Esophagus muscularis mucosa (tissue), 4 donors: ENCODE measurements around the gene NBAS. TPM values are rescaled to one million over a fixed set of nuclear protein-coding genes. Genes with fewer than 3 reads are reported as not detected.

ENCODE experiments used
- DNase-seq: peaks from one replicate; pipeline ENCODE4 v3.0.0-alpha.2; 2017; ENCODE audit errors: extremely low spot score
- H3K27ac ChIP-seq, 4 donors: fragments of 200-600 bp; sonication (generic); replicated peaks in 1 of 4; 1 replicate in 3 of 4; 2 replicates in 1 of 4; pipeline ENCODE4 v1.5.1; 2016 to 2019; ENCODE audit warnings: mild to moderate bottlenecking in 1 of 4
- H3K27me3 ChIP-seq, 4 donors: fragments of 200-600 bp; sonication (generic); one replicate each; pipeline versions ENCODE4 v1.5.1 to v1.6.0; 2016 to 2019
- H3K36me3 ChIP-seq, 4 donors: fragments of 200-600 bp; sonication (generic); one replicate each; pipeline ENCODE4 v1.5.1; 2016 to 2019
- H3K4me1 ChIP-seq, 4 donors: fragments of 200-600 bp; sonication (generic); one replicate each; pipeline ENCODE4 v1.5.1; 2016 to 2019
- H3K4me3 ChIP-seq, 4 donors: fragments of 200-600 bp; sonication (generic); 1 replicate in 2 of 4; 2 replicates in 2 of 4; pipeline ENCODE4 v1.5.1; 2016 to 2019; ENCODE audit warnings: mild to moderate bottlenecking in 4 of 4, moderate library complexity in 1 of 4
- H3K9me3 ChIP-seq, 4 donors: fragments of 200-600 bp; sonication (generic); 1 replicate in 3 of 4; 2 replicates in 1 of 4; pipeline ENCODE4 v1.5.1; 2016 to 2019
- EP300 ChIP-seq: sonication (generic); formaldehyde crosslinking; IDR thresholded peaks from one replicate; pipeline ENCODE4 v1.6.1; 2017; ENCODE audit warnings: antibody characterized with exemption
- POLR2A ChIP-seq: fragments of 450-650 bp; IDR thresholded peaks from one replicate; pipeline ENCODE4 v1.6.1; 2017; ENCODE audit warnings: antibody characterized with exemption, moderate library complexity, mild to moderate bottlenecking, low read depth
- POLR2AphosphoS5 ChIP-seq, 2 donors: sonication (generic); formaldehyde crosslinking; IDR thresholded peaks; one replicate each; pipeline ENCODE4 v1.6.1; 2017; ENCODE audit warnings: antibody characterized with exemption in 2 of 2
- WGBS: methylation state at CpG from one replicate; pipeline ENCODE4 v1.1.5; 2018; 5-methylcytosine and 5-hydroxymethylcytosine counted together
- intact Hi-C: fragments of 100-400 bp; cut with DNase I; formaldehyde crosslinking; loops from one replicate; pipeline ENCODE4 v1.15.1; 2023
- total RNA-seq, 4 donors: library from RNA; depleted of rRNA; stranded (reverse); fragments of >200 nt; gene quantifications; one replicate each; pipeline versions ENCODE4 v1.1.0 to v1.2.1, GENCODE V29; 2016
- TF ChIP-seq, protein P1 (sequence below), 3 experiments: fragments of 200-600 bp in 2 of 3; fragments of 450-650 bp in 1 of 3; sonication (generic) in 2 of 3; IDR thresholded peaks; one replicate each; pipeline ENCODE4 v1.5.1; 2017 to 2019; ENCODE audit warnings: antibody characterized with exemption in 3 of 3, mild to moderate bottlenecking in 2 of 3, moderate library complexity in 1 of 3

Gene NBAS
- total RNA-seq, 4 donors from 2014 or later, result 39.2 to 43.6 (median 42.0) TPM

DNA sequence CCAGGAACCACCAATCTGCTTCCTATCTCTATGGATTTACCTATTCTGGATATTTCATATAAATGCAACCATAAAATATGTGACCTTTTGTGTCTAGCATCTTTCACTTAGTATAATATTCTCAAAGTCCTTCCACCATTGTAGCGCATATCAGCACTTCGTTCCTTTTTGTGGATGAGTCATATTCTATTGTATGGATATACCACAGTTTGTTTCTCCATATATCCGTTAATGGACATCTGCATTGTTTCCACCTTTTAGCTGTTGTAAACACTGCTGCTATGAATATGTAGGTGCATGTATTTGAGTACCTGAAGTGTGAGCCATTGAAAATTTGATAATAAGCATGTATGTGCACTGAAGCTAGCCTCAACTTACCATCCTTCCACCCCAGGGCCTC, 80.1 kb downstream of the NBAS start:
- Histone ChIP-seq H3K36me3 (peaks cover 10 to 70% (median 22%) of the 10 kb centered on the region in 4 donors), H3K4me3 (no peak overlapping the region), H3K27ac (no peak overlapping the region)

DNA sequence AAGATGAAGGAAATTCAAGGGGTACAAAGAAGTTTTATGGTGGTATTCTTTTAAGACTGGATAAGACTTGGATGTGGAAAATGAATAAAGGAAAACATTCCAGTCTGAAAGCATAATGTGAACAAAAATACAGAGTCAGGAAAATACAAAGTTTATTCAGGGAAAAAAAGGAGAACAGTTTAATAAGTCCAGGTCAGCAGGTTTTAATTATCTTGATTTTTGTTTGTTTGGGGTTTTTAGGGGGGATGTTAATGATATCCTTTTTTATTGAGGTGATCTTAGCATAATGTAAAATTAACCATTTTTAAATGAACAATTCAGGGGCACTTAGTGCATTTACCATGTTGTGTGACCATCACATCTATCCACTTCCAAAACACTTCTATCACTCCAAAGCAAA, 80.6 kb downstream of the NBAS start:
- Histone ChIP-seq H3K4me3 (no peak overlapping the region), H3K4me1 (no peaks in the 10 kb centered on the region), H3K27ac (no peak overlapping the region), H3K9me3 (no peaks in the 10 kb centered on the region), H3K27me3 (no peaks in the 10 kb centered on the region), H3K36me3 (peaks cover 10 to 68% (median 18%) of the 10 kb centered on the region in 4 donors)
- no peak for TF ChIP-seq POLR2AphosphoS5 (IDR thresholded peaks at IDR 0.05)
- no peak for TF ChIP-seq POLR2A
- TF ChIP-seq, protein P1, sequence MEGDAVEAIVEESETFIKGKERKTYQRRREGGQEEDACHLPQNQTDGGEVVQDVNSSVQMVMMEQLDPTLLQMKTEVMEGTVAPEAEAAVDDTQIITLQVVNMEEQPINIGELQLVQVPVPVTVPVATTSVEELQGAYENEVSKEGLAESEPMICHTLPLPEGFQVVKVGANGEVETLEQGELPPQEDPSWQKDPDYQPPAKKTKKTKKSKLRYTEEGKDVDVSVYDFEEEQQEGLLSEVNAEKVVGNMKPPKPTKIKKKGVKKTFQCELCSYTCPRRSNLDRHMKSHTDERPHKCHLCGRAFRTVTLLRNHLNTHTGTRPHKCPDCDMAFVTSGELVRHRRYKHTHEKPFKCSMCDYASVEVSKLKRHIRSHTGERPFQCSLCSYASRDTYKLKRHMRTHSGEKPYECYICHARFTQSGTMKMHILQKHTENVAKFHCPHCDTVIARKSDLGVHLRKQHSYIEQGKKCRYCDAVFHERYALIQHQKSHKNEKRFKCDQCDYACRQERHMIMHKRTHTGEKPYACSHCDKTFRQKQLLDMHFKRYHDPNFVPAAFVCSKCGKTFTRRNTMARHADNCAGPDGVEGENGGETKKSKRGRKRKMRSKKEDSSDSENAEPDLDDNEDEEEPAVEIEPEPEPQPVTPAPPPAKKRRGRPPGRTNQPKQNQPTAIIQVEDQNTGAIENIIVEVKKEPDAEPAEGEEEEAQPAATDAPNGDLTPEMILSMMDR (IDR thresholded peaks at IDR 0.05), result no peak
- no peak for TF ChIP-seq EP300
- no peak for DNase-seq
- intact Hi-C loops, result no loop called here

More for the DNA sequence above, 80.1 kb downstream of the NBAS start:
- whole genome bisulfite sequencing, result 99% methylated on average over 3 of the region's 3 CpGs
- Histone ChIP-seq H3K9me3 (no peaks in the 10 kb centered on the region), H3K27me3 (no peaks in the 10 kb centered on the region), H3K4me1 (no peaks in the 10 kb centered on the region)
- no peak for TF ChIP-seq POLR2AphosphoS5 (IDR thresholded peaks at IDR 0.05)
- no peak for TF ChIP-seq POLR2A
- no peak for TF ChIP-seq EP300
- TF ChIP-seq, protein P1 (IDR thresholded peaks at IDR 0.05), result no peak
- intact Hi-C loops, result no loop called here
- no peak for DNase-seq

DNA sequence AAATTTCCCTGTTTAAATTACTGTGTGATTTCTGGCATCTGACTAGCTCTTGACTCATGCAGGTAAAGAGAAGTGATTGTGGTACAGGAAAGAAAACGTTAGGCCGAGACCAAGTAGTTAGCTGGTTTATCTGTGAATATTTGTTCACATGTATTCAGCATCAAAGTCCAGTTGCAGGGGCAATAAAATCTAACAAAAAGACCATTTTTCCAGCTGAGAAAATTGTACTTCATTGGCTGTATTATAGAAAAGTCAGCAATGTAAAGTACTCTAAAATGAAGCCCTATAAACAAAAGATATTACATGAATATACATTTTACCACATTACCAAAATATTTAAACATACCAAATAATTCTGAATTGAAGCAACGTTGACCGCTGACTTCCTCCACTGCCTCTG, 88.3 kb downstream of the NBAS start:
- H3K36me3 ChIP-seq, result peaks cover 21 to 81% (median 37%) of the 10 kb centered on the region in 4 donors
- WGBS, result 93% methylated on average over 4 of the region's 4 CpGs
- no peaks in the 10 kb centered on the region for H3K27me3 ChIP-seq
- no peak for TF ChIP-seq EP300
- no peak for TF ChIP-seq POLR2AphosphoS5 (IDR thresholded peaks at IDR 0.05)
- no peak for TF ChIP-seq POLR2A
- TF ChIP-seq, protein P1 (IDR thresholded peaks at IDR 0.05), result no peak
- no peak overlapping the region for H3K4me3 ChIP-seq
- no peaks in the 10 kb centered on the region for H3K9me3 ChIP-seq
- intact Hi-C loops, result no loop called here
- DNase-seq, result no peak
- H3K27ac ChIP-seq, result no peak overlapping the region
- H3K4me1 ChIP-seq, result no peaks in the 10 kb centered on the region

DNA sequence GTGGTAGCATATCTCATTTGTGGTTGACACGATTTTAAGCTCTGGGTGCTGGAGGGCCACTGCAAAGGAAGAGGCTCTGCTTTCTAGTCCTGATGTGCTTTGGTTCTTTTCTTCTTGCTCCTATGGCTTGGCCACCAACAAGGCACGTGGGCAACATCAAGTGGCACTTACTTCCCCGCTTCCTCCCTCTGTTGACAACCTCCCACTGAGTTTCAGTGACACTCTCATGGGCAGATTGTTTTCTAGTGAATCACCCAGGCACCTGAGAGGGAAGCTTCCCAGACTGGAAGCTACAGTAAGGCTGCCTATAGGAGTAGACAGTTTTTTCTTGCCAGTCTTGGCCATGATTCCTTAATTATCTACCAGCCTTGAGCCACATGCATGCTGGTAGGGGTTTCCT, 89.0 kb downstream of the NBAS start:
- TF ChIP-seq, protein P1 (IDR thresholded peaks at IDR 0.05), result no peak
- TF ChIP-seq POLR2A (no peak), EP300 (no peak), POLR2AphosphoS5 (IDR thresholded peaks at IDR 0.05) (no peak)
- peaks cover 23 to 81% (median 38%) of the 10 kb centered on the region in 4 donors for H3K36me3 ChIP-seq
- 87% methylated on average over 3 of the region's 3 CpGs for WGBS
- H3K27ac ChIP-seq, result no peak overlapping the region
- H3K27me3 ChIP-seq, result no peaks in the 10 kb centered on the region
- no peak overlapping the region for H3K4me3 ChIP-seq
- H3K9me3 ChIP-seq, result no peaks in the 10 kb centered on the region
- no peak for DNase-seq
- no peaks in the 10 kb centered on the region for H3K4me1 ChIP-seq
- intact Hi-C loops, result no loop called here

DNA sequence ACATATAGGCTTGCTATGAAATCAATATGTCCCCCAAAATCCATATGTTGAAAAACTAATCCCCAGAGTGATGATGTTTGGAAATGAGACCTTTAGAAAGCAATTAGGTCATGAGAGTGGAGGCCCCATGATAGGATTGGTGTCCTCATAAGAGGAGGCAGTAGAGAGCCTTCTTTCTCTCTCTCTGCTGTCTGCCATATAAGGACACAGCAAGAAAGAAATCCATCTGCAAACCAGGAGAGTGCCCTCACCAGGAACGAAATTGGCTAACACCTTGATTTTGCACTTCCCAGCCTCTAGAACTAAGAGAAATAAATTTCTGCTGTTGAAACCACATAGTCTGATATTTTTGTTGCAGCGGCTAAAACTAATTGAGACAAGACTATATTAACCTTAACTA, 89.5 kb downstream of the NBAS start:
- Histone ChIP-seq H3K27me3 (no peaks in the 10 kb centered on the region), H3K36me3 (peaks cover 25 to 86% (median 42%) of the 10 kb centered on the region in 4 donors), H3K27ac (no peak overlapping the region), H3K4me1 (no peaks in the 10 kb centered on the region), H3K9me3 (no peaks in the 10 kb centered on the region), H3K4me3 (no peak overlapping the region)
- intact Hi-C loops, result no loop called here
- TF ChIP-seq POLR2AphosphoS5 (IDR thresholded peaks at IDR 0.05) (no peak), EP300 (no peak), POLR2A (no peak)
- TF ChIP-seq, protein P1 (IDR thresholded peaks at IDR 0.05), result no peak
- DNase-seq, result no peak
- 87% methylated on average over 2 of the region's 2 CpGs for WGBS
